ENCODE measurements around the gene RAPGEF1. TPM values are rescaled to one million over a fixed set of nuclear protein-coding genes. Genes with fewer than 3 reads are reported as not detected.

The RAPGEF1 gene
- total and polyA plus RNA-seq, 11 donors: 50.6 to 161 (median 115) TPM

DNA sequence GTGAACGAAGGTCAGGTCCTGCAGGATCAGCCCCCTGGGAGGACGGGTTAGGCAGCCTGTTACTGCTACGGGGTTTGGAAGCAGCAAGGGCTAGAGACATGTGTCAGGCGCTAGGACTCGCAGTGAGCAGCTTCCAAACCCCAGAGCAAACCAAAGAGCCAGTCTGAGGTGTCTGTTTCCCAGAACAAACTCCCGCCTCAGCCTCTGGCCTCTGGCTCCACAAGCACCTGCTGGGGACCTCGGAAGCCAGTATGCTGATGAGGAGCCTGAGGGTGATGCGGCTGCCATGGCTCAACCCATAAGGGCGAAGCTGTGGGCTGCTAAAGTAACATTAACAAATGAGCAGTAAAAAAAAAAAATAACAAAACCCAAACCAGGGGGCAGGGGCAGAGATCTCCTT lies 159.5 kb downstream of the RAPGEF1 start:
- no peaks in the 10 kb centered on the region for H3K27me3 ChIP-seq
- no peaks in the 10 kb centered on the region for H3K9me3 ChIP-seq
- DNase-seq (no peak), ATAC-seq (peak in 1 of 4 donors; percentile 11)
- TF ChIP-seq, protein P1, sequence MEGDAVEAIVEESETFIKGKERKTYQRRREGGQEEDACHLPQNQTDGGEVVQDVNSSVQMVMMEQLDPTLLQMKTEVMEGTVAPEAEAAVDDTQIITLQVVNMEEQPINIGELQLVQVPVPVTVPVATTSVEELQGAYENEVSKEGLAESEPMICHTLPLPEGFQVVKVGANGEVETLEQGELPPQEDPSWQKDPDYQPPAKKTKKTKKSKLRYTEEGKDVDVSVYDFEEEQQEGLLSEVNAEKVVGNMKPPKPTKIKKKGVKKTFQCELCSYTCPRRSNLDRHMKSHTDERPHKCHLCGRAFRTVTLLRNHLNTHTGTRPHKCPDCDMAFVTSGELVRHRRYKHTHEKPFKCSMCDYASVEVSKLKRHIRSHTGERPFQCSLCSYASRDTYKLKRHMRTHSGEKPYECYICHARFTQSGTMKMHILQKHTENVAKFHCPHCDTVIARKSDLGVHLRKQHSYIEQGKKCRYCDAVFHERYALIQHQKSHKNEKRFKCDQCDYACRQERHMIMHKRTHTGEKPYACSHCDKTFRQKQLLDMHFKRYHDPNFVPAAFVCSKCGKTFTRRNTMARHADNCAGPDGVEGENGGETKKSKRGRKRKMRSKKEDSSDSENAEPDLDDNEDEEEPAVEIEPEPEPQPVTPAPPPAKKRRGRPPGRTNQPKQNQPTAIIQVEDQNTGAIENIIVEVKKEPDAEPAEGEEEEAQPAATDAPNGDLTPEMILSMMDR (IDR thresholded peaks at IDR 0.05): no peak
- TF ChIP-seq POLR2A (IDR thresholded peaks at IDR 0.05): no peak
- peaks cover 0 to 28% (median 7%) of the 10 kb centered on the region in 12 donors for H3K4me1 ChIP-seq
- intact Hi-C loops (cut with DNase I): no loop called here
- no peak overlapping the region for H3K4me3 ChIP-seq
- WGBS, 4 donors: 73 to 85% (median 76%) methylated on average over 7 to 9 of the region's 9 CpGs
- peak overlapping the region in 1 of 12 donors; percentile 45 for H3K27ac ChIP-seq
- peaks cover 0 to 99% (median 94%) of the 10 kb centered on the region in 9 donors for H3K36me3 ChIP-seq

DNA sequence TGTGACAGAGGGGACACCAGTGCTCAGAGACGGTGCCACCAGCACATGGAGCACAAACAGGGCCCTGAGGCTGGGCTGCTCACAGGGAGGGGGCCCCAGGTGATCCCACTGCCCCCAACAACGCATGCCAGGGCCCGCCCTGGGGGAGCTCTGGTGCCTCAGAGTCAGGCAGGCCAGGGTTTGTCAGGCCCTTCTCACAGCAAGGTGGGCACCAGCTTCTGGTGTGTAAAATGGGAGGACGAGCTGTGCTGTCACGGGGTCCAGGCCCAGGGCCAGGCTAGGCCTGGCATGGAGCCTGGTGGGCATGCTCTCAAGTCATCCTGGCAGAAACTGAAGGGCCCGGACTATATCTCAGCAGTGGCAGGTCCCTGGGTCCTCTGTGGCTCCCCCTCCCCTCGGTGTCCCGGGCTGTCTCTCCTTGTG lies 160.1 kb downstream of the RAPGEF1 start:
- Histone ChIP-seq H3K36me3 (peaks cover 0 to 99% (median 92%) of the 10 kb centered on the region in 9 donors), H3K9me3 (no peaks in the 10 kb centered on the region), H3K27ac (peak overlapping the region in 3 of 12 donors; percentile 2 to 55 (median 45)), H3K4me3 (no peak overlapping the region), H3K4me1 (peaks cover 0 to 22% (median 7%) of the 10 kb centered on the region in 12 donors), H3K27me3 (no peaks in the 10 kb centered on the region)
- intact Hi-C loops (cut with DNase I): loop anchor here in 1 of 10 donors (10.0 kb wide), 1 partner anchor 215 kb away; no protein-coding TSS in a partner anchor
- ATAC-seq (peak; percentile 75 to 86 (median 80)), DNase-seq (peak in 4 of 5 donors; percentile 48 to 72 (median 59))
- WGBS, 4 donors: 63 to 80% (median 67%) methylated on average over 2 to 8 of the region's 8 CpGs
- TF ChIP-seq POLR2A (IDR thresholded peaks at IDR 0.05): no peak
- TF ChIP-seq, protein P1 (IDR thresholded peaks at IDR 0.05): no peak

GRCh38 chr9:131578731-131579504 lies 161.0 kb downstream of the RAPGEF1 start:
- 73 to 81% (median 78%) methylated on average over 16 to 26 of the region's 26 CpGs for WGBS, 4 donors
- no peak for TF ChIP-seq POLR2A (IDR thresholded peaks at IDR 0.05)
- TF ChIP-seq, protein P1 (IDR thresholded peaks at IDR 0.05): no peak
- Histone ChIP-seq H3K27ac (peak overlapping the region in 1 of 12 donors; percentile 55), H3K4me1 (peaks cover 0 to 22% (median 8%) of the 10 kb centered on the region in 12 donors), H3K4me3 (no peak overlapping the region), H3K36me3 (peaks cover 0 to 99% (median 88%) of the 10 kb centered on the region in 9 donors), H3K27me3 (no peaks in the 10 kb centered on the region), H3K9me3 (no peaks in the 10 kb centered on the region)
- ATAC-seq (no peak), DNase-seq (peak in 1 of 5 donors; percentile 18)
- intact Hi-C loops (cut with DNase I): loop anchor here in 1 of 10 donors (10.0 kb wide), 1 partner anchor 214 kb away; no protein-coding TSS in a partner anchor

DNA sequence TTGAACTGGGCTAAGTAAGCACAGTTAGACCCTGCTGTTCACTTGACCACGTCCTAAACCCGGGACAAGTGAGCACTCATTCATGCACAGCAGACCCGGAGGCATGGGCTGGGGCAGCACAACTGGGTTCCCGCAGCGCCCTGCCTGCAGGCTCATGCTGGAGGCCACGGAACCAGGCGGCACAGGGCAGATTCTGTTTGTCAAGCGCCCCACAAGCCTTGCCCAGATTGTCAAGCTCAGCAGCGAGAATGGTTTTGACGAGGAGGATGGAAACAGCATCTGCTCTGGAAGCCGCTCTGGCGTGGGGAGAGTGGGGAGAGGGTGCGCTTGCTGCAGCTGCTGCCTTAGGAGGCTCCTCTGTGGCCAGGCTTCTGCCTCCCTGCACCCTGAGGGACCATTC lies 161.9 kb downstream of the RAPGEF1 start:
- Histone ChIP-seq H3K4me3 (no peak overlapping the region), H3K27me3 (no peaks in the 10 kb centered on the region), H3K4me1 (peaks cover 0 to 22% (median 8%) of the 10 kb centered on the region in 12 donors), H3K36me3 (peaks cover 0 to 95% (median 80%) of the 10 kb centered on the region in 9 donors), H3K27ac (peak overlapping the region in 1 of 12 donors; percentile 55), H3K9me3 (no peaks in the 10 kb centered on the region)
- no peak for DNase-seq
- WGBS, 4 donors: 91 to 95% (median 94%) methylated on average over 13 of the region's 13 CpGs
- no peak for TF ChIP-seq POLR2A (IDR thresholded peaks at IDR 0.05)
- TF ChIP-seq, protein P1 (IDR thresholded peaks at IDR 0.05): no peak
- no peak for ATAC-seq
- intact Hi-C loops (cut with DNase I): loop anchor here in 1 of 10 donors (10.0 kb wide), 1 partner anchor 213 kb away; no protein-coding TSS in a partner anchor
